Transverse colon (tissue), 4 donors: ENCODE data around the gene TNN. TPM values are rescaled to one million over a fixed set of nuclear protein-coding genes. Genes with fewer than 3 reads are reported as not detected.

ENCODE experiments used
- DNase-seq: peaks from one replicate; pipeline ENCODE4 v3.0.0-alpha.2; 2019
- H3K27ac ChIP-seq, 4 donors: fragments of 200-600 bp; sonication (generic); 2 replicates each; pipeline ENCODE4 v1.5.1; 2016 to 2018; ENCODE audit warnings: inconsistent platforms in 4 of 4
- H3K27me3 ChIP-seq: fragments of 200-600 bp; sonication (generic); 2 replicates; pipeline ENCODE4 v1.5.1; 2017; ENCODE audit warnings: inconsistent platforms
- H3K36me3 ChIP-seq, 4 donors: fragments of 200-600 bp; sonication (generic); 2 replicates each; pipeline ENCODE4 v1.5.1; 2017 to 2019; ENCODE audit warnings: inconsistent platforms in 4 of 4
- H3K4me1 ChIP-seq, 4 donors: fragments of 200-600 bp; sonication (generic); 2 replicates each; pipeline ENCODE4 v1.5.1; 2017 to 2020; ENCODE audit warnings: inconsistent platforms in 4 of 4
- H3K4me3 ChIP-seq, 4 donors: fragments of 200-600 bp; sonication (generic); 1 replicate in 1 of 4; 2 replicates in 3 of 4; pipeline versions ENCODE4 v1.5.1 to v1.6.1; 2017 to 2019; ENCODE audit warnings: inconsistent platforms in 4 of 4
- H3K9me3 ChIP-seq, 2 donors: fragments of 200-600 bp; sonication (generic); 2 replicates each; pipeline ENCODE4 v1.5.1; 2017 to 2019; ENCODE audit warnings: inconsistent platforms in 2 of 2
- CTCF ChIP-seq, 5 experiments: fragments of 200-600 bp in 3 of 5; fragments of 450-650 bp in 2 of 5; sonication (generic) in 3 of 5; IDR thresholded peaks; 1 replicate in 2 of 5; 2 replicates in 3 of 5; pipeline ENCODE4 v1.5.1; 2016 to 2017; ENCODE audit warnings: antibody characterized with exemption in 5 of 5, inconsistent platforms in 3 of 5, mild to moderate bottlenecking in 2 of 5, moderate library complexity in 1 of 5
- EP300 ChIP-seq: sonication (generic); formaldehyde crosslinking; IDR thresholded peaks from one replicate; pipeline ENCODE4 v1.6.1; 2017; ENCODE audit warnings: antibody characterized with exemption, low read depth
- POLR2A ChIP-seq: fragments of 450-650 bp; IDR thresholded peaks from one replicate; pipeline ENCODE4 v1.6.1; 2016; ENCODE audit warnings: antibody characterized with exemption, mild to moderate bottlenecking, moderate library complexity
- POLR2AphosphoS5 ChIP-seq, 3 donors: sonication (generic); formaldehyde crosslinking; IDR thresholded peaks; one replicate each; pipeline ENCODE4 v1.6.1; 2016; ENCODE audit warnings: antibody characterized with exemption in 3 of 3
- WGBS, 2 donors: methylation state at CpG; one replicate each; pipeline ENCODE4 v1.1.5; 2018; ENCODE audit warnings: low coverage in 1 of 2; 5-methylcytosine and 5-hydroxymethylcytosine counted together
- in situ Hi-C, 4 donors: fragments of 200-750 bp; cut with MboI; loops; one replicate each; pipeline versions ENCODE4 v1.15.0 to v1.15.1; 2017; ENCODE audit warnings: low sequenced_read_pairs in 3 of 4, low pct_ligation_motif_present in 1 of 4, low pct_unique_long_range_greater_than_20kb in 1 of 4
- intact Hi-C: fragments of 100-400 bp; cut with DNase I; formaldehyde crosslinking; loops from one replicate; pipeline ENCODE4 v1.15.1; 2023; ENCODE audit warnings: low total_unique reads
- total RNA-seq, 4 donors: library from RNA; depleted of rRNA; stranded (reverse); fragments of >200 nt; gene quantifications; one replicate each; pipeline ENCODE4 v1.1.0, GENCODE V29; 2016

TNN gene
- total RNA-seq, 4 donors from 2014 or later: 0.14 TPM; not detected in 3

GRCh38 chr1:175075572-175076568, 8.2 kb downstream of the TNN start:
- WGBS, 2 donors: 35 to 73% methylated on average over 4 to 14 of the region's 14 CpGs
- in situ Hi-C loops (no loop called here), intact Hi-C loops (no loop called here)
- Histone ChIP-seq H3K4me3 (no peak overlapping the region), H3K27ac (no peak overlapping the region), H3K9me3 (no peaks in the 10 kb centered on the region), H3K36me3 (no peaks in the 10 kb centered on the region), H3K27me3 (no peaks in the 10 kb centered on the region), H3K4me1 (peaks cover 0 to 8% (median 5%) of the 10 kb centered on the region in 4 donors)
- no peak for DNase-seq
- TF ChIP-seq CTCF (IDR thresholded peaks at IDR 0.05) (no peak), EP300 (no peak), POLR2AphosphoS5 (IDR thresholded peaks at IDR 0.05) (no peak), POLR2A (no peak)

GRCh38 chr1:175077356-175078030, 9.9 kb downstream of the TNN start:
- H3K36me3 ChIP-seq: no peaks in the 10 kb centered on the region
- no peak for TF ChIP-seq POLR2A
- TF ChIP-seq CTCF (IDR thresholded peaks at IDR 0.05): no peak
- no peak for TF ChIP-seq EP300
- TF ChIP-seq POLR2AphosphoS5 (IDR thresholded peaks at IDR 0.05): no peak
- intact Hi-C loops: no loop called here
- H3K4me1 ChIP-seq: no peaks in the 10 kb centered on the region
- DNase-seq: no peak
- H3K4me3 ChIP-seq: no peak overlapping the region
- no peaks in the 10 kb centered on the region for H3K9me3 ChIP-seq
- in situ Hi-C loops: no loop called here
- WGBS, 2 donors: 85% methylated on average over 12 of the region's 12 CpGs; no CpG with 5 or more reads in 1 of the 2 donors
- H3K27ac ChIP-seq: no peak overlapping the region
- no peaks in the 10 kb centered on the region for H3K27me3 ChIP-seq

GRCh38 chr1:175078629-175079028, 11.0 kb downstream of the TNN start:
- DNase-seq: no peak
- Histone ChIP-seq H3K36me3 (no peaks in the 10 kb centered on the region), H3K9me3 (no peaks in the 10 kb centered on the region), H3K4me1 (no peaks in the 10 kb centered on the region), H3K27ac (no peak overlapping the region), H3K27me3 (no peaks in the 10 kb centered on the region), H3K4me3 (no peak overlapping the region)
- in situ Hi-C loops (no loop called here), intact Hi-C loops (no loop called here)
- 64 to 80% methylated on average over 1 to 3 of the region's 3 CpGs for WGBS, 2 donors
- TF ChIP-seq POLR2AphosphoS5 (IDR thresholded peaks at IDR 0.05) (no peak), CTCF (IDR thresholded peaks at IDR 0.05) (no peak), POLR2A (no peak), EP300 (no peak)

- no peak for DNase-seq
- in situ Hi-C loops (no loop called here), intact Hi-C loops (no loop called here)
- no peaks in the 10 kb centered on the region for H3K9me3 ChIP-seq
- no peak for TF ChIP-seq CTCF (IDR thresholded peaks at IDR 0.05)
- no peak for TF ChIP-seq POLR2AphosphoS5 (IDR thresholded peaks at IDR 0.05)
- no peak for TF ChIP-seq POLR2A
- TF ChIP-seq EP300: no peak
- H3K4me1 ChIP-seq: no peaks in the 10 kb centered on the region
- H3K27me3 ChIP-seq: no peaks in the 10 kb centered on the region
- 95% methylated on average over 40 of the region's 40 CpGs; no CpG with 5 or more reads in 1 of the 2 donors for WGBS, 2 donors
- no peaks in the 10 kb centered on the region for H3K36me3 ChIP-seq
- no peak overlapping the region for H3K27ac ChIP-seq
- no peak overlapping the region for H3K4me3 ChIP-seq
These were observed 11.7 kb downstream of the TNN start for GRCh38 chr1:175079338-175079737.
